HG03432 (cell line): ENCODE measurements around the gene PHF20.
"Not testable (repeated sequence)": the region's sequence is repeated elsewhere in the genome, so short reads cannot be mapped to it uniquely, and the experiment has no call there.

Source experiments
- ATAC-seq: cut with Tn5 transposase; IDR thresholded peaks from one replicate; pipeline ENCODE4 v1.9.1; 2021; ENCODE audit warnings: mild to moderate bottlenecking, moderate library complexity; ENCODE audit not compliant: unreplicated experiment

PHF20 gene

DNA sequence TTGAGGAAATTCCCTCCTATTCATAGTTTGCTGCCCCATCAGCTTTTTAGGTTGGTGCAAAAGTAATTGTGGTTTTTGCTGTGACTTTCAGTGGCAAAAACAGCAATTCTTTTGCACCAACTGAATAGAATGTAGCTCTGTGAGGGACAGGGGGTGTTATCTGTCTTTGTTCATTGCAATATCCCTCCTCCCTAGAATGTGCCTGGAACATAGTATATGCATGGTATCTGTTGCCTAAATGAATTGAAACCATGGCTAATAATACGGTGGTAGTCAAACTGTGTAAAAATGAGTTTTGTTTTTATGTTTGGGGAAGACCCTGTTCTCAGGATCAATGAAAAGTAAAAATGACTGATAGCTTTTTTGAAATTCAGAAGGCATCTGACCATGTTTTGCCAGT is 137.4 kb downstream of the PHF20 start:
- no peak for ATAC-seq

DNA sequence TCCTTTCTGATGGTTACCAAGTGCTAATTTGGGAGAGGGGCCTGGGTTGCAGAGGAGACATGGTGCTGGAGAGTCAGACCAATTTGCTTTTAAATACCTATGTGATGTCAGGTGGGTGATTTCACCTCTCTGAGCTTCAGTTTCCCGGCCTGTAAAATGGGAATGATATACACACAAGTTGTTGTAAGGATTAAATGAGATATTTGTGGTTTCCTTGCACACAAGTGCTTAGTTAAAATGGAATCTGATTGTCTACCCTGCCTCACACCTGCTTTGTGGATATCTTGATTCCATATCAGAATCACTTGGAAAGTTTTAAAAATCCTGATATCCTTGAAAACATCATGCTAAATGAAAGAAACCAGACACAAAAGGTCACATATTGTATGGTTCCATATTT is 138.0 kb downstream of the PHF20 start:
- ATAC-seq: no peak

DNA sequence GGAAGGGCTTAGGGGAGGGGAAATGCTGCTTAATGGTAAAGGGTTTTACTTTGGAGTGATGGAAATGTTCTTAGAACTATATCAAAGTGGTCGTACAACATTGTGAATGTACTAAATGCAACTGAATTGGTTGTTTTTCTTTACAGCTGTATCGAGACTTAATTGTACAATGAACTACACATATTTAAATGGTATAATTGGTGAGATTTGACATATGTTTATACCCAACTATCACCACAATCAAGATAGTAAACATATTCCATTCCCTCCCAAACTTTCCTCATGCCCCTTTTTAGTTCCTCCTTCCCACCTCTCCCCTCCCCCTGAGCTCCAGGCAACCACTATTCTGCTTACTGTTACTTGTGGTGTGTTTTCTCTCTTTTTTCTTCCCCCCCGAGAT is 138.4 kb downstream of the PHF20 start:
- no peak for ATAC-seq

DNA sequence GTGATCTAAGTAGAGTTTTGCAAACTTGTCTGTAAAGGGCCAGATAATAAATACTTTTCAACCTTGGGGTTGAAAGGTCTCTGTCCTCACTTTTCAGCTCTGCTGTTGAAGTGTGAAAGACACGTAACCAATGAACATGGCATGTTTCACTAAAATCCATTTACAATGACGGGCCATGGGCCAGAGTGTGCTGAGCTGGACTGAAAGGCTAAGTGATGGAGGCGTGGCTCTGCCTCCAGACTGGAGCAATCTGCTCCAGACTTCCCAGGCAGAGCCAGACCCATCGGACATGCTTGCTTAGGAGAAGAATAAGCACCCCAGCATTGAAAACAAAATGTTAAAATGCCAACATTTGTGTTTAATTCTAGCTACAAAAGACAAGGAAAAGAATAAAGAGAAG is 141.1 kb downstream of the PHF20 start:
- no peak for ATAC-seq

DNA sequence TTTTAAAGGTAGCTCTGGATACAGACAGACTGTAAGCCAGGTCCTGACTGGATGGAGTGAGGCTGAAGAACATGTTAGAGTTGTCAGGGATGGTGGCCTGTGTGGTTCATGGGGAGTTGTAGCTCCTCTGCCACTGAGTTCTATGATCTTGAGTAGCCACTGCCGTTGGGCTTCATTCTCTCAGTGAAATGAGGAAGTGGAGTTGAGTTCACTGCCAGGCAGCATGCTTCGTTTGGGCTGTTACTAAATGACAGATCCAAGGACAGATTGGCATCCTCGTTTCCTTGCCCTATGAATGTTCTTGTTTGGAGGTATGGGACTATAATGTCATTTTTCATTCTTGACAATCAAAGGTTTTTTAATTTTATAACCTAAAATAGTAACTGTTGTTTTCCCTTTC is 145.3 kb downstream of the PHF20 start:
- no peak for ATAC-seq

DNA sequence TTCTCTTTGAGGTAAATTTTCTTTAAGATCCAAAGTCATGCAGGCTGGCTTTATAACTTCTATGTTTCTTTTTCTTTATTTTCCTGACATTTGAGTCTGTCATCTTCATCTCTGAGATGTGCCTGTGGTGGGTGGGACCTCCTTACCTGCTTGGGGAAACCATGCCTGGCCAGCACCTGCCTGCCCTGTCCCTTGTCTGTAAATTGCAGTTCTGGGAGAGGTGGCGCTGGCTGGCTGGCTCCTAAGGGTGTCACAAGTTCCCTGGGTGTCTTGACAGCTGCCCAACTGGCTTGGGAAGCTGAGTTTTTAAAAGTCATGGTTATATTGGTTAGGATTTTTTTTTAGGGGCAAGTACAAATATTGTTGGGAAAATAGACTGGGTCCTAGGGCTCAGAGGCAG is 146.2 kb downstream of the PHF20 start:
- no peak for ATAC-seq

DNA sequence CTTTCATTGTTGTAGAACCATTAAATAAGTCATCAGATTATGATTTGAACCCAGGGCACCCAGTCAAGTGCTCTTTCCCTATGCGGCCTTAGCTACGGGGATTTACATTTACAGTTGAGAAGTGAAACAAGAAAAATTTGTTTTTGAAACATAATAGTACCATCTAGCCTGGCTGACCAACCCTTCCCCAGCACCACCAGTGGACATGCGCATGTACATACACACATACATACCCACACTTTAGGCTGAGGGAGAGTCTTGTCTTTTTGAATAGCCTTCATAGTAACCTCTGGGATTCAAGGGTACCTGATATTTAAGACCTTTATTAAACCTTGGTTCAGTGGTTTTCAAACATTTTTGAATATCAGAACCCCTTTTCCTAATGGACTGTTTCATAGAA is 148.7 kb downstream of the PHF20 start:
- ATAC-seq: no peak

DNA sequence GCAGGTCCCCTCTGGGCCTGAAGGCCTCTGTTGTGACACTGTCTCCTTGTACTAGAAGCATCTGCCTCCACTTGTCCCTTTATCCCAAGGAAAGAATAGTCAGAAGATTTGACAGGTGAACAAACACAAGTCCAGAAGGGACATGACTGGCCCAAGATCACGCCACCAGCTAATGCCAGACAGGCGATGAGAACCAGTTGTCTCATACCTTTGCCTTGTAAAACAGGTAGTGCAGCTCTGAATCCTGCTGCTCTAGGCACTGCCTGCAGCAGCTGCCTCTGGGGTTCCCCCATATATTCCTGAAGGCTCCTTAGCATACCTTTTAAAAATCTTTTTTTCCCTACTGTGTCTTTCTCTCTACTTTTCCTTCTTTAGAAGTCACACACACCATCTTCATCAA is 157.5 kb downstream of the PHF20 start:
- ATAC-seq: no peak

DNA sequence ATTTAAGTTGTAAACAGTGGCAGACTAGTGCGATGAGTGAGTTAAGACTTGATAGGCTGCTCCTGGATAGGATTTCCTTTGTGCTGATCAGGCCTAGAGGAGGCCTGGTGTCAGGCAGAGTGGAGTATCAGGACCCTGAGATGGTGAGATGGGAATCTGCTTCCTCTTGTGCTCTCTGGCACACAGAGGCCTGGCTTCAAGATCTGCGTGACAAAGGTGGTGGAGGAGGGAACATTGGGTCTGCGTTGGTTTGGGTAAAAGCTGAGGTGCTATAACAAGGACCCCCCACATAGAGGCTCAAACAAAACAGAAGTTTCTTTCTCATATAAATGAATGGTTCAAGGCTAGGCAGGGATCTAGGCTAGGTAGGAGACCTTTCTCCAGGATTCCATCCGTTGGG is 162.2 kb downstream of the PHF20 start:
- no peak for ATAC-seq

DNA sequence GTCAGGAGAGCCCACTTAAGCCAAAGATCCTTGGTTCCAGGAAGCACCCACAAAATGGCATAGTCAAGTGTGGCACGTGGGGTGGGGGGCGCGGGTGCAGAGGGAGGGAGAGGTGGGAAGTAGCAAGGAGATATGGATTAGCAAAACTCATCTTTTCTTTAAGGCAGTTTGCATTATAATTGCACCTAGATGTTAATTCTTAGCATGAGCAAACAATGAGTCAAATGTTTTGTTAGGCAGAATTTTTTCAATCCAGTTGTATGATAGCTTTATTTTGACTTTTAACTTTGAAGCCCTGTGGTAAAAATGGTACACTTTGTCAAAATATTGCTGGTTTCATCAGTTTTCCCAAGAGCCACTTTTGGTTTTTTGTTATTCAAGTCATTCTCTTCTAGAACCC is 167.4 kb downstream of the PHF20 start:
- ATAC-seq: no peak

DNA sequence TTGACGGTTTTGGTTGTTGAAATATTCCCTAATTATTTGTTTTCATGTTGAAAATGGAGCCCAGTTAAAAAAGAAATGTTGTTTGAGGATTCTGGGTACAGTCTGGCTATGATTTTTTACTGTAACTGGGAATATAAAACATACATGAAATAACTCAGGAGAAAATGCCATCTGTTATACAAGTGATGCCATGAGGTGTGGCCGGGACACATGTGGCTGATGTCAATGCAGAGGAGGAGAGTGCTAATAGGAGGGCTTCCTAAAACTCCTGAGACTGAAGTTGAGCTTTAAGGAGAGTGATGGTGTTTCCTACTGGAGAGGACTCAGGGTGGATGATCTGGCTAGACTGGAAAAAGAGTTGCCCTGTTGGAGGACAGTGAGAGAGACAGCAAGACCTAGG is 169.8 kb downstream of the PHF20 start:
- no peak for ATAC-seq

DNA sequence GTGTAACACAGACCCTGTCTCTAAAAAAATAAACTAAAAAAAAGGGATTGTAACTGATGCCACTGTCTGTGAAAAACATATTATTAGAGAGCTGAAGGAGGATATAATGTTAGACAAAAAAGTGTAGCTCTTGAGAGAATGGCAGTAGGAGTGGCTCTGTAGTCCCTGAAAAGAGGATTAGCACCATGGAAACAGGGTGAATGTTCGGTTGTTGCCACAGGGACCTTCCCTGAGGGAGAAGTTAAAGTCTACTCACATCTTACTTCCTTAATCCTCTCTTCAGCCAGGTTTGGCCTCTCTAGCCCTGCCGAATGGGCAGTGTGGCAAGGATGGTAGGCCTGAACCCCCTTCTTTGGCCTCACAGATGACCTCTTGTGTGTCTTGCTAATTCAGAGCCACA is 170.4 kb downstream of the PHF20 start:
- no peak for ATAC-seq

DNA sequence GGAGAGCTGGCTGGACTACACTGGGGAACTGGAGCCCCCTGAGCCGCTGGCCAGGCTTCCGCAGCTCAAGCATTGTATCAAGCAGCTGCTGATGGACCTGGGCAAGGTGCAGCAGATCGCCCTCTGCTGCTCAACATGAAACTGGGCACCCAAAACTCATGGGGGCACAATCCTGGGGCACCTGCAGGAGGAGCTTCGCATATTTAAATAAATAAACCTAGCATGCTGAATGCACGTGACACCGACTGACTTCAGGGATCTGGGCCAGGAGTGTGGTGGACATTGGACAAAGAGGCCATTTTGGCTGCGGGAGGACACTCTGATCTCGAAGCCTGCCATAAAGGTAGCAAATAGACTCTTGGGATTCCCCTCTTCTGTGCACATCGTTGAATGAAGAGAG is 175.7 kb downstream of the PHF20 start:
- no peak for ATAC-seq

DNA sequence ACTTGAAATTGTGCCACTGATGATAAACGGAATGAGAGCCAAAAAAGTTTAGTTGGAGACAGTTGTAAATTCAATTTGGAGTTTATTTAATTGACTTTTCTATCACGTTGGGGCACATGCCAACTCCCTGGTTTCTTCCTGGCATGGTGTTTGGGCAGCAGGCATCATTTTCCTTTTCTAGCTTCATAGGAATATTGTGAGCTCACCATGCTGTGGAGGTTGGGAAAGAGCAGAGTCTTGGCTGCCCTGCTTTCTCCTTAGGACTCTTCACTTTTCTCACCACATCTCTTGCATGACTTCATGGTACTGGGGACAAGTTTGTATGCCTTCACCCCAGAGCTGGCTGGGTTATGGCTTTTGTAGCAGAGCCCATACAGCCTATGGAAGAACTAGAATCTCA is 176.1 kb downstream of the PHF20 start:
- no peak for ATAC-seq

DNA sequence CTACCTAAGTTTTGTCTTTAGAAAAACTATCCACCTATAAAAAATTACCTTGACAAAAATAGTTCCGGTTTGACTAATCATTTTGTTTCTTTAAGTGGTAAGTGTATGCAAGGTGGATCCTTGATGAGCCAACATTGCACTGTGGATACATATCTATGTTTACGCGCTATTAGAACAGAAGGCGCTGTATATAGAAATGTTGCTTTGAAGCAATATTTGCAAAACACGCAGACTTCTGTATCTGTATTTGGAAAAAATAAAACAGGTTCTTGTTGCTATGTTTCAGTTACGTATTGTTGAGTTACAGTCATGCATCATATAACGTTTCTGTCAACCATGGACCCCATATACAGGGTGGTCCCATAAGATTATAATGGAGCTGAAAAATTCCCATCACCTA is 178.3 kb downstream of the PHF20 start:
- no peak for ATAC-seq

DNA sequence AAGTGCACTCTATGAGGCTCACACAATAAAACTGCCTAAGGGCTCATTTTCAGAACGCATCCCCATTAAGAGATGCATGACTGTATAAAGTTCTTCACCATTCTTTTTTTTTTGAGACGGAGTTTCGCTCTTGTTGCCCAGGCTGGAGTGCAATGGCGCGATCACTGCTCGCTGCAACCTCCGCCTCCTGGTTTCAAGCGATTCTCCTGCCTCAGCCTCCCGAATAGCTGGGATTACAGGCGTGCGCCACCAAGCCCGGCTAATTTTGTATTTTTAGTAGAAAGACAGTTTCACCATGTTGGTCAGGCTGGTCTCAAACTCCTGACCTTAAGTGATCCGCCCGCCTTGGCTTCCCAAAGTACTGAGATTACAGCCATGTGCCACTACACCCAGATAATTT is 180.3 kb downstream of the PHF20 start:
- ATAC-seq: not testable (repeated sequence)

DNA sequence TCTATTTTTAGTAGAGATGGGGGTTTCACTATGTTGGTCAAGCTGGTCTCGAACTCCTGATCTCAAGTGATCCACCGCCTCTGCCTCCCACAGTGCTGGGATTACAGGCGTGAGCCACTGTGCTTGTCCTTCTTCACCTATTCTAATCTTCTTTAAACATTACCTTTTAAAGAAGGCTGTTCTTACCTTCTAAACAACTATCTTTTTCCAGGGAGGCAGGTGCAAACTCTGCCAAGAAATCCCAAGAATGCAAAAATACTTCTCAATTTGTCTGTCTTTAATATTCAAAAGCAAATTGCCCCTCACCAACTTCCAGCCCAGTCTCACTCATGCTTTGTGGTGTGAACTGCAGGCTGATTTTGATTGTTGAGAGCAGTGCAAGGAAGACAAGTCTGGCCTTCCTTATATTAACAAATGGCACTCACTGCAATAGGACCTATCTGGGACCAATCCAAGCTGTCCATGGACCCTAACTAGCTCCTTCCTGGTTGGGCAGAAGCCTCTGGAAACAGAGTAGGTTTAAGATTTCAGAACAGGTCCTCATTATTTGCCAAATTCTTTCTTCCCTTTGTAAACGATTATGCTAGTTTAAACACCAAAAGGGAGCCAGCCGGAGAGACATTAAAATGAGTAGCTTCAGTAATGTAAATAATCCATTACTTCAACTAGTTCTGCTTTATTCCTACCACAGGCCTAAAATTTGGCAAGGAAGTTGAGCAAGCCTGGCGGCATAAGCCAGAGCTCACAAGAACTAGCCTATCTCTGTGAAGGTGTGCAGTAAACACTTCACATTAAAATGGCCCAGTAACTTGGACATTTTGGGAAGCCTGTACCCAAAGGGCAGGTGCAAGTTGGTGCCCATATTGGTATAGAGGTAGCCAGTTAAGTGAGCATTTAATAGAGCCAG is 180.9 kb downstream of the PHF20 start:
- ATAC-seq: no peak

DNA sequence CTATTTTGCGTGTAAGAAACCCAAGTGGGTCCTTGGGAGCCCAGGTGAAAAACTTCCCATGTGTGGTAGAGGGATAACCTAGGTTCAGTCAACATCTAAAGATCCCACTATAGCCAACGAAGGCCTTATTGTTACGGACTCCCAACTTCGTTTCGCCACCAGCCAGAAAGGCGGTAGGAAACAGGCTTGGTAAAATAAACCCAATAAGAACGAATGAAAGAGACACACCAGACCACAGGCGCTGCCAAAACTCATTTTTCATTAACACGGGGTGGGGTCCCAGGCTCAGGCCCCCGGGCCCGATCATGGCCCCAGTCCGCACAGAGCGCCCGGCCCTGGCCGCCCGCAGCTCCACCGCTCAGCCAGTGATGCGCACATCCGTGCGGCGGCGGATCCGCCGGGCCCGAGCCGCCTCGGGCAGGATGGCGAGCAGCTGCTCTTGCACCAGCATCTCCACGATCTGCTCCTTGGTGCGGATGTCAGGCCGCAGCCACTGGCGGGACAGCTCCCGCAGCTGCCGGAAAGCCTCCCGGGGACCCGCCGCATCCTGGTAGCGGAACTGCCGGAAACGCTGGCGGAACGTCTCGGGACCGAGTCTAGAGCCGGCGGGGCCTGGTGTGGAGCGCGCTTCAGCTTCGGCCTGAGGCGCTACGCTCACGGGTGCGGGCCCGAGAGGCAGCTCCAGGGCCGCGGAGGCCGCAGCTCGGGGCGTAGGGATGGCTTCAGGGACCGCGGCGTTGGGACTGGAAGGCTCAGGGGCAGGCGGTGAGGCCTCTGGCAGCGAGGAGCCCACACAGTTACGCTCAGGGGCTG is 181.8 kb downstream of the PHF20 start:
- peak; percentile 36 for ATAC-seq

DNA sequence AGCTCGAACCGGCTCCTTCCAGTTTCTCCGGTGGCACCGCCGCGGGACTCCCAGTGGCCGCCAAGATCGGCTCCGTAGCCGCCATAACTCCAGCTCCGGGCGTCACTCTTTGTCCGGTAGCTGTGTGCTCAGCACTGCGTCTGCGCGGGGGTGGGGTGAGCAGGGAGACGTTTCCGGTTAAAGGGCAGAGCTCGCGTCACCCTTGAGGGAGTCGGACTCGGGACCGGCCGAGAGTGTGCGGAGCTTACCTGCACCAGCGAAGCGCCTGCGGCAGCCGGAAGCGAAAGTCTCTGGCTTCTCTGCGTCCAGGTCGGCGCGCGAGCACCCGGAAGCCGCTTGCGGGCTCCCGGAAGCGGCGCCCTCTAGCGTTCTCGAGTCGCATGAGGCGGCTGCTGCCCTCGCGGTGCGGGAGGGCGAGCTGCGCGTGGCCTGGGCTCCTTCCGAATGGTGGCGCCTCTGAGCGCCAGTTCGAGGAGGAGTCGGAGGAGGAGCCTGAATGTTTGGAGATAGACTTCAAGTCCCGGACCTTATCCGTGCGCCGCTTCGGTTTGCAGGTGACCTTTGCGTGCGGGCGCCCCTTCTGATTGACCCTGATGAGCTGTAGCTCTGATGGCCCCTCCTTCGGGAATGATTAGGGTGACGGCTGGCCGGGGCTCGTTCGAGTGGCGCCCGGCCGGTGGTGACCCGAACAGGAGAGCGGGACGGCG is 182.5 kb downstream of the PHF20 start, which contains the start of gene SCAND1:
Gene SCAND1, minus strand, starts transcription at position 303 of the 707 bp plus-strand sequence. Its CDS starts 218 bp downstream, at position 85.
- peak; percentile 85 for ATAC-seq

DNA sequence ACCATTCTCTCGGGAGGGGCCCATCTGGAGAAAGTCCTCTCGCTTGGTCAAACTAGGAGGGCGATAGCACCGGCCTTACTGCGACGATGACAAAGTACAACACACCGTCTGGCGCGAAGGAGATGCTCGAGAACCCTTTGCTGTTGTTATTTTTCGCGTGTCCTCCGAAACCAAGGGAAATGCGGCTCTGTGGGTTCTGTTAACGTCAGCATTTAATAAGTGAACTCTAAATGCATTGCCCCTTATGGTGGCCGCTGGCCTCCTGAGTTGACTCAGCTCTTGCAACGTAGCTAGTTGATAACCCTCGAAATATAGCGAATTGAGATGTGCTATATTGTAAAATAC is 183.1 kb downstream of the PHF20 start:
- no peak for ATAC-seq

DNA sequence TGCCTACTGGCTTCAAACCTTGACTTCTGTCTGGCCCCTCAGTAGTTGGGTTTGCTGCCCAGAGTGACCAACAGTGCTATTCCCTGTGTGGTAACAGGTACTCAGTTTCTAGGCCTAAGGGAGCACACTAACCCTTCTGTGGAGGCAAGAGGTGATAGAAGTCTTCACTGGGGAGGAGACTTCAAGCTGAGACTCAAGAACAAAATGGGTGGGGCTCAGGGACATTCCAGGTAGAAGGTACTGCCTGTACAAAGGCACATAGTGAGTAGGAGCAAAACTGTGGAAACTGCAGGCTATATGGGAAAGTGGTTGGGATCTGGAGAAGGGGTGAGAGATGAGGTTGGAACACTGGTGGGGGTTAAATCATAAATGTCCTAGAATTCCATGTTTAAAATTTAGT is 184.8 kb downstream of the PHF20 start:
- ATAC-seq: no peak
